IMR-90 (cell line): Measurements from ENCODE around the gene MSH5. TPM values are rescaled to one million over a fixed set of nuclear protein-coding genes. Genes with fewer than 3 reads are reported as not detected.

Experiments used
- ATAC-seq: fragments of 200-7000 bp; cut with Tn5 transposase; 2 replicates; pipeline ENCODE4 v1.9.1; 2020; ENCODE audit warnings: low read depth, mild to moderate bottlenecking, moderate library complexity
- BruUV-seq: library from RNA; stranded (reverse); fragments of 400-500 nt; replicated peaks from 2 replicates; lab custom pipeline; 2021; lab: Mats Ljungman, UMichigan
- CTCF ChIA-PET: fragments of 300-600 bp; formaldehyde crosslinking; extraction: SDS; loops from one replicate; lab custom pipeline; 2021; ENCODE audit warnings: antibody characterized with exemption; lab: Yijun Ruan, JAX
- POLR2A ChIA-PET: fragments of 300-600 bp; sonication (Branson Sonifier 250); formaldehyde crosslinking; loops from one replicate; lab custom pipeline; 2022; ENCODE audit warnings: antibody characterized with exemption; ENCODE audit not compliant: unreplicated experiment; lab: Charles Lee
- DNase-seq: peaks from one replicate; pipeline ENCODE4 v3.0.0; 2013
- H2AFZ ChIP-seq: replicated peaks from 2 replicates; pipeline ENCODE3; 2013; ENCODE audit warnings: low read length, mild to moderate bottlenecking; ENCODE audit not compliant: poor library complexity
- H2AK5ac ChIP-seq: 2 replicates; pipeline ENCODE4 v1.6.1; 2013; ENCODE audit warnings: low read depth, low read length, inconsistent platforms
- H2AK9ac ChIP-seq: replicated peaks from 2 replicates; pipeline ENCODE3; 2013; ENCODE audit warnings: mild to moderate bottlenecking, low read depth, low read length, moderate library complexity; ENCODE audit not compliant: poor library complexity
- H2BK120ac ChIP-seq: 2 replicates; pipeline ENCODE4 v1.6.1; 2013; ENCODE audit warnings: low read depth, low read length, inconsistent platforms
- H2BK15ac ChIP-seq: 3 replicates; pipeline ENCODE4 v1.6.1; 2013; ENCODE audit warnings: low read depth, low read length, inconsistent platforms
- H2BK20ac ChIP-seq: 2 replicates; pipeline ENCODE4 v1.6.1; 2013; ENCODE audit warnings: low read depth, mild to moderate bottlenecking, inconsistent platforms, low read length, moderate library complexity
- H2BK5ac ChIP-seq: 2 replicates; pipeline ENCODE4 v1.6.1; 2013; ENCODE audit warnings: mild to moderate bottlenecking, low read depth, low read length, inconsistent platforms; ENCODE audit not compliant: poor library complexity, severe bottlenecking
- H3K14ac ChIP-seq: replicated peaks from 2 replicates; pipeline ENCODE4 v1.6.1; 2013; ENCODE audit warnings: low read depth, low read length, inconsistent platforms
- H3K18ac ChIP-seq: 2 replicates; pipeline ENCODE4 v1.6.1; 2013; ENCODE audit warnings: low read depth, low read length, control low read depth
- H3K23ac ChIP-seq: 2 replicates; pipeline ENCODE4 v1.6.1; 2013; ENCODE audit warnings: low read depth, low read length, inconsistent platforms
- H3K27ac ChIP-seq: 2 replicates; pipeline ENCODE4 v1.5.1; 2013; ENCODE audit warnings: mild to moderate bottlenecking, control low read depth, low read length; ENCODE audit not compliant: insufficient read depth
- H3K27me3 ChIP-seq: 2 replicates; pipeline ENCODE4 v1.6.1; 2013; ENCODE audit warnings: low read length; ENCODE audit not compliant: control insufficient read depth, insufficient read depth
- H3K36me3 ChIP-seq: 2 replicates; pipeline ENCODE4 v1.6.1; 2013; ENCODE audit warnings: low read length, mixed read lengths; ENCODE audit not compliant: control insufficient read depth, insufficient read depth
- H3K4ac ChIP-seq: 2 replicates; pipeline ENCODE4 v1.6.1; 2013; ENCODE audit warnings: low read depth, low read length, inconsistent platforms
- H3K4me1 ChIP-seq: 2 replicates; pipeline ENCODE4 v1.6.1; 2013; ENCODE audit warnings: low read length, mixed read lengths; ENCODE audit not compliant: control insufficient read depth, insufficient read depth
- H3K4me2 ChIP-seq: 2 replicates; pipeline ENCODE4 v1.6.1; 2013; ENCODE audit warnings: low read depth, mild to moderate bottlenecking, control low read depth, low read length, moderate library complexity
- H3K4me3 ChIP-seq: 2 replicates; pipeline ENCODE4 v1.5.1; 2013; ENCODE audit warnings: low read depth, mild to moderate bottlenecking, control low read depth, low read length, moderate library complexity; ENCODE audit not compliant: insufficient read depth
- H3K56ac ChIP-seq: 2 replicates; pipeline ENCODE4 v1.6.1; 2013; ENCODE audit warnings: low read length, inconsistent platforms; ENCODE audit not compliant: insufficient read depth; ENCODE audit errors: extremely low read depth
- H3K79me1 ChIP-seq, 2 experiments: 2 replicates each; pipeline ENCODE4 v1.6.1; 2013; ENCODE audit warnings: low read length in 2 of 2, inconsistent platforms in 1 of 2, low read depth in 1 of 2
- H3K9ac ChIP-seq: 2 replicates; pipeline ENCODE4 v1.6.1; 2013; ENCODE audit warnings: low read depth, low read length, control low read depth
- H3K9me1 ChIP-seq: 2 replicates; pipeline ENCODE4 v1.6.1; 2013; ENCODE audit warnings: low read length, inconsistent platforms; ENCODE audit not compliant: insufficient read depth
- H3K9me3 ChIP-seq: 2 replicates; pipeline ENCODE4 v1.6.1; 2013; ENCODE audit warnings: low read length; ENCODE audit not compliant: control insufficient read depth, insufficient read depth
- H4K20me1 ChIP-seq: 2 replicates; pipeline ENCODE4 v1.6.1; 2013; ENCODE audit warnings: low read length, inconsistent platforms; ENCODE audit not compliant: insufficient read depth
- H4K5ac ChIP-seq: 2 replicates; pipeline ENCODE4 v1.6.1; 2013; ENCODE audit warnings: mild to moderate bottlenecking, low read depth, low read length, control low read depth
- H4K8ac ChIP-seq, 2 experiments: 2 replicates each; pipeline ENCODE4 v1.6.1; 2013; ENCODE audit warnings: low read depth in 2 of 2, low read length in 2 of 2, control low read depth in 1 of 2, inconsistent platforms in 1 of 2
- H4K91ac ChIP-seq: 2 replicates; pipeline ENCODE4 v1.6.1; 2013; ENCODE audit warnings: low read depth, low read length, inconsistent platforms; ENCODE audit not compliant: insufficient read depth
- RCOR1 ChIP-seq: IDR thresholded peaks from 2 replicates; pipeline ENCODE4 v1.6.1; 2012; ENCODE audit warnings: mild to moderate bottlenecking, low read length, improper control_type of control experiment; ENCODE audit not compliant: insufficient replicate concordance
- WGBS, 2 experiments: methylation state at CpG; one replicate each; pipeline versions ENCODE4 v1.1.5 to v1.1.7; 2013; ENCODE audit warnings: missing lambda C conversion rate in 2 of 2; ENCODE audit not compliant: insufficient read length in 1 of 2; ENCODE audit errors: extremely low coverage in 2 of 2; 5-methylcytosine and 5-hydroxymethylcytosine counted together
- dilution Hi-C: fragments of 300-500 bp; cut with HindIII; formaldehyde crosslinking; loops from one replicate; pipeline ENCODE4 v1.14.3; 2018; ENCODE audit warnings: low sequenced_read_pairs; ENCODE audit not compliant: unreplicated experiment
- in situ Hi-C: fragments of 300-500 bp; cut with MboI; formaldehyde crosslinking; loops from 3 replicates; pipeline ENCODE4 v1.14.3; 2019; ENCODE audit warnings: low sequenced_read_pairs, inconsistent platforms, mixed read lengths
- intact Hi-C: fragments of 100-400 bp; cut with micrococcal nuclease; formaldehyde crosslinking; loops from 2 replicates; pipeline ENCODE4 v1.10.0; 2022
- polyA plus RNA-seq, 3 experiments: library from polyadenylated mRNA; depleted of rRNA; stranded (reverse); fragments of >200 nt; gene quantifications; 2 replicates each; pipeline ENCODE4 v1.2.3, GENCODE V29; 2012; ENCODE audit warnings: low replicate concordance in 1 of 3
- total RNA-seq: library from RNA; depleted of rRNA; stranded (reverse); fragments of >200 nt; gene quantifications from 2 replicates; pipeline ENCODE4 v1.2.3, GENCODE V29; 2012

MSH5 gene
- total and polyA plus RNA-seq, 2 of the 4 experiments (the other 2 are of a cell fraction), result 5.6 to 15.7 TPM

DNA sequence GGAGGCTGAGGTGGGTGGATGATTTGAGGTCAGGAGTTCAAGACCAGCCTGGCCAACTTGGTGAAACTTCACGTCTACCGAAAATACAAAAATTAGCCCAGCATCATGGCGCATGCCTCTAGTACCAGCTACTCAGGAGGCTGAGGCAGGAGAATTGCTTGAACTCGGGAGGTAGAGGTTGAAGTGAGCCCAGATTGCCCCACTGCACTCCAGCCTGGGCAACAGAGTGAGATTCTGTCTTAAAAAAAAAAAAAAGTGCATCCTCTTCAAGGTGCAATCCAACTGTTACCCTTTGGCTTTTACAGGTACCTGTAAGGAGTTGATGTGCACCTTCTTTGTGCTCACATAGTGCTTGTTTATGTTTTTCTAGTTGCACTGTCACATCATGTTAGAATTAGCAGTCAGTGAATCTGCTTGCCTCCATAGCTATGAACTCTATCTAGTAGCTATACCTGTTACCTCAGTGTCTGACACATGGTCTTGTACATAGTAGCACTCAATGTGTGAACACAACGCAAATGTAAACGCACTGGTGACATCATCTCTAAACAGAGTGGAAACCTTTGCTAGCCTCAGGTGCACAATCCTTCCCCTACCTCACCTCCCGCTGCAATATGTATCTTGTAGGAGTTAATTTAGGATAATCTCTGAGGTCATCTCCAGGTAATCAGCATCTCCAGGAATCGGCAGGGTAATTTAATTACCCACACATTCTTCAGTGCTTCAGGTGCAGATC is 9.7 kb downstream of the MSH5 start:
- CTCF ChIA-PET, result interaction anchor here (0.6 to 1.3 kb wide), 3 partner anchors 12 to 20 kb away, joined by 3 read pairs; no protein-coding TSS in a partner anchor
- POLR2A ChIA-PET, result no interaction called here
- Histone ChIP-seq H2AK9ac (no peak overlapping the region), H3K27ac (no peak overlapping the region), H3K4me3 (no peak overlapping the region), H4K8ac (no peak overlapping the region), H3K14ac (no peak overlapping the region), H3K36me3 (no peaks in the 10 kb centered on the region; the same call in 1 of the 2 replicates), H2BK20ac (no peak overlapping the region), H4K91ac (no peak overlapping the region), H3K23ac (no peak overlapping the region), H4K20me1 (peaks cover 3% of the 10 kb centered on the region; the same call in 1 of the 2 replicates), H3K9me3 (no peaks in the 10 kb centered on the region), H3K27me3 (no peaks in the 10 kb centered on the region), H3K79me1 (0 out of 4 replicates have a peak, but pooled peaks cover 0 to 12% of the 10 kb centered on the region in 2 experiments), H2BK5ac (no peak overlapping the region), H2AK5ac (no peak overlapping the region), H3K4me2 (no peak overlapping the region), H2BK15ac (no peak overlapping the region), H2BK120ac (no peak overlapping the region), H4K5ac (no peak overlapping the region), H3K56ac (no peak overlapping the region), H3K4ac (no peak overlapping the region), H3K9ac (no peak overlapping the region), H3K4me1 (peaks cover 5% of the 10 kb centered on the region), H3K18ac (no peak overlapping the region), H2AFZ (no peak overlapping the region), H3K9me1 (peaks cover 6% of the 10 kb centered on the region)
- BruUV-seq, result TSS peak; percentile 29
- intact Hi-C loops, result no loop called here
- ATAC-seq (no peak), DNase-seq (no peak)
- 100% methylated on average over 2 of the region's 8 CpGs; no CpG with 5 or more reads in 1 of the 2 experiments for WGBS, 2 experiments
- dilution Hi-C loops, result no loop called here
- in situ Hi-C loops, result no loop called here
- no peak for TF ChIP-seq RCOR1
